Measurements from ENCODE around the gene LONP1.

DNA sequence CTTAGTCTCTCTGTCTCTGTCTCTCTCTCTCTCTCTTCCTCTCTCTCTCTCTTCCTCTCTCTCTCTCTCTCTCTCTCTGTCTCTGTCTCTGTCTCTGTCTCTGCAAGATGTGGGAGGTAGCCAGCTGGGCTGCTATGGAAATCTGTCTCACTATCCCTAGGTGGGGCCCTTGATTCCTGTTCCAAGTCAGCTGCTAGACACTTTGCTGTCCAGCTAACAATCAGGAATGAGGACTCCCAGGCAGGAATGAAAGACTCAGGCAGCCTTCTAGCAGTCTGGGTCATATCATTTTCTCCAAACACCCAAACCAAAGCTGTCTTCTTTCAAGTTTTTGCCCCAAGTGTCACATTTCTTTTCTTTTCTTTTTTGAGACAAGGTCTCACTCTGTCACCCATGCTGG, 23.7 kb upstream of the LONP1 start:
- TF ChIP-seq, protein P1, sequence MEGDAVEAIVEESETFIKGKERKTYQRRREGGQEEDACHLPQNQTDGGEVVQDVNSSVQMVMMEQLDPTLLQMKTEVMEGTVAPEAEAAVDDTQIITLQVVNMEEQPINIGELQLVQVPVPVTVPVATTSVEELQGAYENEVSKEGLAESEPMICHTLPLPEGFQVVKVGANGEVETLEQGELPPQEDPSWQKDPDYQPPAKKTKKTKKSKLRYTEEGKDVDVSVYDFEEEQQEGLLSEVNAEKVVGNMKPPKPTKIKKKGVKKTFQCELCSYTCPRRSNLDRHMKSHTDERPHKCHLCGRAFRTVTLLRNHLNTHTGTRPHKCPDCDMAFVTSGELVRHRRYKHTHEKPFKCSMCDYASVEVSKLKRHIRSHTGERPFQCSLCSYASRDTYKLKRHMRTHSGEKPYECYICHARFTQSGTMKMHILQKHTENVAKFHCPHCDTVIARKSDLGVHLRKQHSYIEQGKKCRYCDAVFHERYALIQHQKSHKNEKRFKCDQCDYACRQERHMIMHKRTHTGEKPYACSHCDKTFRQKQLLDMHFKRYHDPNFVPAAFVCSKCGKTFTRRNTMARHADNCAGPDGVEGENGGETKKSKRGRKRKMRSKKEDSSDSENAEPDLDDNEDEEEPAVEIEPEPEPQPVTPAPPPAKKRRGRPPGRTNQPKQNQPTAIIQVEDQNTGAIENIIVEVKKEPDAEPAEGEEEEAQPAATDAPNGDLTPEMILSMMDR (IDR thresholded peaks at IDR 0.05): no peak
- TF ChIP-seq EP300 (IDR thresholded peaks at IDR 0.05): no peak
